Choroid plexus epithelial cell (primary cell): ENCODE data around the gene RPLP1.

Source experiments
- DNase-seq: peaks from one replicate; pipeline ENCODE4 v3.0.0-alpha.2; 2010; ENCODE audit warnings: low read depth
- H3K4me3 ChIP-seq: 2 replicates; pipeline ENCODE4 v1.5.1; 2011; ENCODE audit warnings: low read depth, mild to moderate bottlenecking, control low read depth, low read length, moderate library complexity
- TF ChIP-seq, protein P1 (sequence below): conservative IDR thresholded peaks from 2 replicates; pipeline ENCODE4 v1.5.1; 2011; ENCODE audit warnings: low read depth, mild to moderate bottlenecking, control low read depth, inconsistent platforms, low read length, moderate library complexity

The RPLP1 gene

DNA sequence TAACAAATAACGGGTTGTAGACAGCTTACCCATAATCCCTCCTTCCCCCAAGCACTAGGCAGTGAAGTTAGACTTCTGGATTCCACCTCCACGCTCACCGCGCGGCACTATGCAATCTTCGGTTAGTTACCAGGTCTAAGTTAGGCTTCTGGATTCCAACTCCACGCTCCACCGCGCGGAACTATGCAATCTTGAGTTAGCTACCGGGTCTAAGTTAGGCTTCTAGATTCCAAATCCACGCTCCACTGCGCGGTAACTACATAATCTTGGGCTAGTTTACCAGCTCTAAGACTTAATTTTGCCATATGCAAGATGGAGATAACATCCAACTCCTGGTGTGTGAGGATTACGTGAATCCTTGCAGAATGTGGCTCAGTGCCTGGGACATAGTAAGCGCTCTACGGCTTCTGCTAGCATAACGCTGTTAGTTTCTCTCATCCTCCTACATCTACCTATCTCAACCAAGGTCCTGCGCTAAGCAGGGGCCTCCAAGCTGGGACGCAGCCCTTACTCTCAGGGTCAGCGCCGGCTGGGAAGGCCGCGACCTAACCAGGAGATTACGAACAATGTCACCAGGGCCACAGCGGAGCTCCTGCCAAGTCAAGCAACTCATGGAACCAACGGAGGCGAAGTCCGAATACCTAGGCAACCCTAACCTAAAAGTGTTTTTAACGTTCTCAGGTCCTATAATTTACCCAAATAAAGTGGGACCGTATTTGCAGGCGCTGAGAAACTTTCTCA, 497 bp upstream of the RPLP1 start:
- H3K4me3 ChIP-seq: peak overlapping the region; percentile 75
- DNase-seq: peak; percentile 72
- TF ChIP-seq, protein P1, sequence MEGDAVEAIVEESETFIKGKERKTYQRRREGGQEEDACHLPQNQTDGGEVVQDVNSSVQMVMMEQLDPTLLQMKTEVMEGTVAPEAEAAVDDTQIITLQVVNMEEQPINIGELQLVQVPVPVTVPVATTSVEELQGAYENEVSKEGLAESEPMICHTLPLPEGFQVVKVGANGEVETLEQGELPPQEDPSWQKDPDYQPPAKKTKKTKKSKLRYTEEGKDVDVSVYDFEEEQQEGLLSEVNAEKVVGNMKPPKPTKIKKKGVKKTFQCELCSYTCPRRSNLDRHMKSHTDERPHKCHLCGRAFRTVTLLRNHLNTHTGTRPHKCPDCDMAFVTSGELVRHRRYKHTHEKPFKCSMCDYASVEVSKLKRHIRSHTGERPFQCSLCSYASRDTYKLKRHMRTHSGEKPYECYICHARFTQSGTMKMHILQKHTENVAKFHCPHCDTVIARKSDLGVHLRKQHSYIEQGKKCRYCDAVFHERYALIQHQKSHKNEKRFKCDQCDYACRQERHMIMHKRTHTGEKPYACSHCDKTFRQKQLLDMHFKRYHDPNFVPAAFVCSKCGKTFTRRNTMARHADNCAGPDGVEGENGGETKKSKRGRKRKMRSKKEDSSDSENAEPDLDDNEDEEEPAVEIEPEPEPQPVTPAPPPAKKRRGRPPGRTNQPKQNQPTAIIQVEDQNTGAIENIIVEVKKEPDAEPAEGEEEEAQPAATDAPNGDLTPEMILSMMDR: no peak

GRCh38 chr15:69454953-69455352, 2.3 kb downstream of the RPLP1 start:
- DNase-seq: no peak
- TF ChIP-seq, protein P1: no peak

DNA sequence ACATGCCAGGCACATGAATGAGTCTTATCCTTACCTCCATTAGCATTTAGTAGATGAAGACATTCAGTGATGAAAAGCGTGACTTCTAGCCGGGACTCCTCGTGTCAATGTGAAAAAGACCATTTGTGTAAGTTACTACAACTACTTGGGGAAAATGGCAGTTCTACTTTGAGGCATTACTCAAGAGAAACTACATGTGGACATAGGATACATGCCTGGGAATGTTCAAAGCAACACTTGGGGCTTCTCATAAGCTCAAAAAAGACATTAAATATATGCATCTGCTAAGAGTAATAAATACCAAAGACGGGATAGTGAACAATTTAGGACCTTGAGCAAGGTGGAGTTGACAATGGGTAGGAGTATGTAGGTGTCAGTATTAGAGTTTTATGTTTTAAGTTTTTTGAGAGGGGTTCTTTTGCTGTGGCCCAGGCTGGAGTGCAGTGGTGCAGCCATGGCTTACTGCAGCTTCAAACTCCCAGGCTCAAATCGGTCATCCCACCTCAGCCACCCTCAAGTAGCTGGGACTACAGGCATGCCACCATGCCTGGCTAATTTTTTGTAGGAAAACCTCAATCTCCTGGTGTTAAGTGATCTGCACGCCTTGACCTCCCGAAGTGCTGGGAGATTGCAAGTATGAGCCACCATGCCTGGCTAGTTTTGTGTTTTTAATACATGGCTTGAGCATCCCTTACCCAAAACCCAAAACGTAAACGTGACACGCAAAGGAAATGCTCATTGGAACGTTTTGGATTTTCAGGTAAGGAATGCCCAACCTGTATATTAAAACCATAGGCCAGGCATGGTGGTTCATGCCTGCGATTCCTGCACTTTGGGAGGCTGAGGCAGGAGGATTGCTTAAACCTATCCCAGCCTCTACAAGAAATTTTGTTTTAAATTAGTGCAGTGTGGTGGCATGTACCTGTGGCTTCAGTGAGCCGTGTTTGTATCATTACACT, 3.9 kb downstream of the RPLP1 start:
- no peak overlapping the region for H3K4me3 ChIP-seq
- DNase-seq: no peak
- TF ChIP-seq, protein P1: no peak

More at GRCh38 chr15:69454953-69455352, 2.3 kb downstream of the RPLP1 start:
- H3K4me3 ChIP-seq: peak overlapping the region; percentile 75

- no peak for DNase-seq
- TF ChIP-seq, protein P1: no peak
- H3K4me3 ChIP-seq: no peak overlapping the region
Measured at GRCh38 chr15:69457304-69458280, 5.0 kb downstream of the RPLP1 start.

DNA sequence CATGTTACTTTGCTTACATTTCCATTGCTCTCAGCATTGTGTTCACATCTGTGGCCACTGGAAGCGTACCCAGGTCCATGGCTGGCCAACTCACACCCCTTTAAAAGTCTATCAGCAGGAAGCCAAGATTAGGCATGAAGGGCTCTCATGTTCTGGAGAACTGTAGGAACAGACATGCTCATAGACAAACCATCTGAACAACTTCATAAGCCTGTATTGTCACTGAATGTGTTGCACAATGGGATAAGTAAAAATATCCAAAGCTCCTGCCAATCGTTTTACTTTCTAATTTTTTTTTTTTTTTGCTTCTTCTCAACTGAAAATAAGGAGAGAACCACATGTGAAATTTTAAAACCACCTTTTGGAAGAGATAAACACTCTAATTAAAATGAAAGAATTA, 6.4 kb downstream of the RPLP1 start:
- TF ChIP-seq, protein P1: no peak
- H3K4me3 ChIP-seq: no peak overlapping the region
- no peak for DNase-seq

- no peak for DNase-seq
- H3K4me3 ChIP-seq: no peak overlapping the region
- TF ChIP-seq, protein P1: no peak
Measured at GRCh38 chr15:69460481-69460880, 7.9 kb downstream of the RPLP1 start.
